GM12878 (cell line): ENCODE results near the gene ALCAM. TPM values are rescaled to one million over a fixed set of nuclear protein-coding genes. Genes with fewer than 3 reads are reported as not detected.

Experiments
- BRCA1 ChIP-seq: IDR thresholded peaks from 2 replicates; pipeline ENCODE4 v1.6.1; 2011; ENCODE audit warnings: low read depth, low read length, improper control_type of control experiment
- EP300 ChIP-seq, 2 experiments: fragments of 150-350 bp in 1 of 2; IDR thresholded peaks; 2 replicates each; pipeline ENCODE4 v1.6.1; 2011 to 2012; ENCODE audit warnings: low read depth in 2 of 2, low read length in 2 of 2, borderline replicate concordance in 1 of 2, improper control_type of control experiment in 1 of 2, inconsistent platforms in 1 of 2; ENCODE audit not compliant: control insufficient read depth in 1 of 2
- ESRRA ChIP-seq: IDR thresholded peaks from 2 replicates; pipeline ENCODE4 v1.6.1; 2012; ENCODE audit warnings: mild to moderate bottlenecking, low read length, improper control_type of control experiment
- ETV6 ChIP-seq, 2 experiments: fragments of 450-650 bp in 1 of 2; IDR thresholded peaks in 1 of 2; conservative IDR thresholded peaks in 1 of 2; 2 replicates each; pipeline ENCODE4 v1.6.1; 2014; ENCODE audit warnings: antibody characterized with exemption in 1 of 2, borderline replicate concordance in 1 of 2, low read depth in 1 of 2, mild to moderate bottlenecking in 1 of 2, moderate library complexity in 1 of 2
- EZH2 ChIP-seq: IDR thresholded peaks from 2 replicates; pipeline ENCODE4 v1.6.1; 2012; ENCODE audit warnings: low read depth, mild to moderate bottlenecking, control low read depth, inconsistent platforms, low read length, borderline replicate concordance; ENCODE audit not compliant: control insufficient read depth
- FOXM1 ChIP-seq: IDR thresholded peaks from 2 replicates; pipeline ENCODE4 v1.6.1; 2012; ENCODE audit warnings: low read depth, mild to moderate bottlenecking, inconsistent platforms, low read length, moderate library complexity
- KAT2A ChIP-seq: conservative IDR thresholded peaks from 2 replicates; pipeline ENCODE4 v1.6.1; 2011; ENCODE audit warnings: low read depth, low read length; ENCODE audit not compliant: control insufficient read depth
- MEF2A ChIP-seq: IDR thresholded peaks from 2 replicates; pipeline ENCODE4 v1.6.1; 2011; ENCODE audit warnings: low read depth, mild to moderate bottlenecking, low read length, moderate library complexity; ENCODE audit not compliant: insufficient read depth
- NFXL1 ChIP-seq: fragments of 450-650 bp; IDR thresholded peaks from 2 replicates; pipeline ENCODE4 v1.6.1; 2017; ENCODE audit warnings: antibody characterized with exemption, mild to moderate bottlenecking, borderline replicate concordance
- RUNX3 ChIP-seq: IDR thresholded peaks from 2 replicates; pipeline ENCODE4 v1.6.1; 2012; ENCODE audit warnings: low read length, inconsistent platforms
- STAT3 ChIP-seq: IDR thresholded peaks from 2 replicates; pipeline ENCODE4 v1.6.1; 2011; ENCODE audit warnings: low read depth, low read length, improper control_type of control experiment
- SUZ12 ChIP-seq: fragments of 200-600 bp; sonication (generic); IDR thresholded peaks from one replicate; pipeline ENCODE4 v1.6.1; 2018; ENCODE audit warnings: antibody characterized with exemption, mild to moderate bottlenecking; ENCODE audit not compliant: unreplicated experiment
- TAF1 ChIP-seq: IDR thresholded peaks from 2 replicates; pipeline ENCODE4 v1.6.1; 2011; ENCODE audit warnings: mild to moderate bottlenecking, low read depth, low read length, borderline replicate concordance
- ZBED1 ChIP-seq: IDR thresholded peaks from 2 replicates; pipeline ENCODE4 v1.6.1; 2016; ENCODE audit warnings: borderline replicate concordance
- polyA plus RNA-seq, 11 experiments: library from polyadenylated mRNA; depleted of rRNA in 4 of 11; unstranded in 6 of 11; stranded (reverse) in 5 of 11; fragments of >200 nt; fragmentation: Nextera tagmentation in 4 of 11; fragmentation: Illumina TruSeq in 1 of 11; extraction: Ambion mirVana in 4 of 11; extraction: Trizol in 1 of 11; gene quantifications; 1 replicate in 1 of 11; 2 replicates in 10 of 11; pipeline versions ENCODE4 v1.2.1 to v1.2.3, GENCODE V29; 2011 to 2016; ENCODE audit warnings: inconsistent platforms in 2 of 11, missing spikeins in 2 of 11, low read depth in 1 of 11
- total RNA-seq, 4 experiments: library from RNA; depleted of rRNA in 3 of 4; stranded (reverse); fragments of >200 nt in 3 of 4; fragmentation: Illumina TruSeq in 1 of 4; extraction: Trizol in 1 of 4; gene quantifications; 2 replicates each; pipeline versions ENCODE4 v1.2.1 to v1.2.3, GENCODE V29; 2013 to 2021
- TF ChIP-seq, protein P1 (sequence below): fragments of 450-650 bp; IDR thresholded peaks from 2 replicates; pipeline ENCODE4 v1.6.1; 2016; ENCODE audit warnings: mild to moderate bottlenecking
- TF ChIP-seq, protein P2 (sequence below): fragments of 450-650 bp; IDR thresholded peaks from 2 replicates; pipeline ENCODE4 v1.6.1; 2017; ENCODE audit warnings: mild to moderate bottlenecking, low read depth, inconsistent platforms; ENCODE audit not compliant: poor library complexity, severe bottlenecking
- TF ChIP-seq, protein P3 (sequence below): IDR thresholded peaks from 2 replicates; pipeline ENCODE4 v1.6.1; 2012; ENCODE audit warnings: low read depth, low read length, improper control_type of control experiment
- TF ChIP-seq, protein P4 (sequence below): fragments of 450-650 bp; IDR thresholded peaks from 2 replicates; pipeline ENCODE4 v1.6.1; 2017; ENCODE audit warnings: mild to moderate bottlenecking
- TF ChIP-seq, protein P5 (sequence below): IDR thresholded peaks from 2 replicates; pipeline ENCODE4 v1.6.1; 2012; ENCODE audit warnings: low read depth, low read length, improper control_type of control experiment

Gene ALCAM
- total and polyA plus RNA-seq, 10 of the 15 experiments (the other 5 are each of a cell fraction or from before 2014, with no cell fraction given) = 12.2 to 54.2 (median 32.6) TPM

DNA sequence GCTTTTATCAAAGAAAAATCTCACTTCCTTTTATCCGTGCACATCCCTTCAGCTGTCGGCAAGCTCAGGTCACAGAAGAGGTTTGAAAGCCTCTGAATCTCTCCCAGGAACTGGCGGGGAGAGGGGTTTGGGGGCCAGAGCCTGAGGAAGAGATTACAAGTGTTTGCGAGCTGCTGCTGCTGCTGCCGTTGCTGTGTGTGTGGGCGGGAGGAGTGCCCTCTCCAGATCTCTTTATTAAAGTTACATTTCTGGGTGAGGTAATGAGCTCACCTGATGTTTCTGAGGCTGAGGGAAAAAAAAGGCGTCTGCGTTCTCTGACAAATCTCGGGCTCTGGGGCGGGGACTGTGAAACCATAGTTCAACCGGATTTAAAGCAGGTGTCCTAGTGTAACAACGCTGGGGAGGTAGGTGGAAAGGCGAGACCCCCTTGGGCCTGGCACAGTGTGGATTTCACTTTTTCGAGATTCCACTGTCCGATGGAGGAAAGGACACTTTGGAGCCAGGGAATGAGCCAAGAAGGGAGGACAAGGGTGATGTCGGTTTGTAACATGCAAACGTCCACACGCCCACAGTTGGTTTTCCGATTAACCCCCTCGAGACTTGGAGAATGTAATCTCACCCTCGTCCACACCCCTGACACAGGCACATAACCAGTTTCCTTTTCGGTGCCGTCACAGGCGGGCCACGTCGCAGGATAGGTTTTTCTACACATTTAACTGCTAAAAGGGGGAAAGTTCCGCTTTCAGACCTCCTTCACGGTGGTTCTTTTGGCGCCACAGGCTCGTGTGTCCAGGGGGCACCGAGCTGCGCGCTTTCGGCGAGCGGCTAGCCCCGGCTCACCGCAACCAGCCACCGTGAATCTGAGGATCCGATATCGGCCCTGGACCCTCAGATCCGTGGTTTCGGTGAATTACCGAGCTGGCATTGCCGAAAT lies 2.1 kb downstream of the ALCAM start (continued):
- TF ChIP-seq SUZ12 = no peak
- TF ChIP-seq RUNX3 = peak; percentile 63
- no peak for TF ChIP-seq NFXL1
- TF ChIP-seq ETV6 (conservative IDR thresholded peaks at IDR 0.05 in 1 of 2, IDR thresholded peaks at IDR 0.05 in 1 of 2; ENCODE audit: borderline replicate concordance in 1 of 2, low read depth in 1 of 2) = peak in 1 of 2 experiments; percentile 52; a peak in 1 of 4 replicates
- TF ChIP-seq, protein P1, sequence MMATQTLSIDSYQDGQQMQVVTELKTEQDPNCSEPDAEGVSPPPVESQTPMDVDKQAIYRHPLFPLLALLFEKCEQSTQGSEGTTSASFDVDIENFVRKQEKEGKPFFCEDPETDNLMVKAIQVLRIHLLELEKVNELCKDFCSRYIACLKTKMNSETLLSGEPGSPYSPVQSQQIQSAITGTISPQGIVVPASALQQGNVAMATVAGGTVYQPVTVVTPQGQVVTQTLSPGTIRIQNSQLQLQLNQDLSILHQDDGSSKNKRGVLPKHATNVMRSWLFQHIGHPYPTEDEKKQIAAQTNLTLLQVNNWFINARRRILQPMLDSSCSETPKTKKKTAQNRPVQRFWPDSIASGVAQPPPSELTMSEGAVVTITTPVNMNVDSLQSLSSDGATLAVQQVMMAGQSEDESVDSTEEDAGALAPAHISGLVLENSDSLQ = no peak
- no peak for TF ChIP-seq ESRRA
- TF ChIP-seq, protein P2, sequence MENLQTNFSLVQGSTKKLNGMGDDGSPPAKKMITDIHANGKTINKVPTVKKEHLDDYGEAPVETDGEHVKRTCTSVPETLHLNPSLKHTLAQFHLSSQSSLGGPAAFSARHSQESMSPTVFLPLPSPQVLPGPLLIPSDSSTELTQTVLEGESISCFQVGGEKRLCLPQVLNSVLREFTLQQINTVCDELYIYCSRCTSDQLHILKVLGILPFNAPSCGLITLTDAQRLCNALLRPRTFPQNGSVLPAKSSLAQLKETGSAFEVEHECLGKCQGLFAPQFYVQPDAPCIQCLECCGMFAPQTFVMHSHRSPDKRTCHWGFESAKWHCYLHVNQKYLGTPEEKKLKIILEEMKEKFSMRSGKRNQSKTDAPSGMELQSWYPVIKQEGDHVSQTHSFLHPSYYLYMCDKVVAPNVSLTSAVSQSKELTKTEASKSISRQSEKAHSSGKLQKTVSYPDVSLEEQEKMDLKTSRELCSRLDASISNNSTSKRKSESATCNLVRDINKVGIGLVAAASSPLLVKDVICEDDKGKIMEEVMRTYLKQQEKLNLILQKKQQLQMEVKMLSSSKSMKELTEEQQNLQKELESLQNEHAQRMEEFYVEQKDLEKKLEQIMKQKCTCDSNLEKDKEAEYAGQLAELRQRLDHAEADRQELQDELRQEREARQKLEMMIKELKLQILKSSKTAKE = no peak
- TF ChIP-seq ZBED1 = no peak; the same call in 1 of the 2 replicates
- TF ChIP-seq EP300 (IDR thresholded peaks at IDR 0.05; ENCODE audit: borderline replicate concordance in 1 of 2, control insufficient read depth in 1 of 2, low read depth in 2 of 2, low read length in 2 of 2) = peak; percentile 17 to 42; a peak in 3 of 4 replicates
- TF ChIP-seq, protein P3, sequence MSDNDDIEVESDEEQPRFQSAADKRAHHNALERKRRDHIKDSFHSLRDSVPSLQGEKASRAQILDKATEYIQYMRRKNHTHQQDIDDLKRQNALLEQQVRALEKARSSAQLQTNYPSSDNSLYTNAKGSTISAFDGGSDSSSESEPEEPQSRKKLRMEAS = no peak
- TF ChIP-seq STAT3 = no peak
- TF ChIP-seq BRCA1 = no peak
- TF ChIP-seq, protein P4, sequence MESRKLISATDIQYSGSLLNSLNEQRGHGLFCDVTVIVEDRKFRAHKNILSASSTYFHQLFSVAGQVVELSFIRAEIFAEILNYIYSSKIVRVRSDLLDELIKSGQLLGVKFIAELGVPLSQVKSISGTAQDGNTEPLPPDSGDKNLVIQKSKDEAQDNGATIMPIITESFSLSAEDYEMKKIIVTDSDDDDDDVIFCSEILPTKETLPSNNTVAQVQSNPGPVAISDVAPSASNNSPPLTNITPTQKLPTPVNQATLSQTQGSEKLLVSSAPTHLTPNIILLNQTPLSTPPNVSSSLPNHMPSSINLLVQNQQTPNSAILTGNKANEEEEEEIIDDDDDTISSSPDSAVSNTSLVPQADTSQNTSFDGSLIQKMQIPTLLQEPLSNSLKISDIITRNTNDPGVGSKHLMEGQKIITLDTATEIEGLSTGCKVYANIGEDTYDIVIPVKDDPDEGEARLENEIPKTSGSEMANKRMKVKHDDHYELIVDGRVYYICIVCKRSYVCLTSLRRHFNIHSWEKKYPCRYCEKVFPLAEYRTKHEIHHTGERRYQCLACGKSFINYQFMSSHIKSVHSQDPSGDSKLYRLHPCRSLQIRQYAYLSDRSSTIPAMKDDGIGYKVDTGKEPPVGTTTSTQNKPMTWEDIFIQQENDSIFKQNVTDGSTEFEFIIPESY = no peak
- no peak for TF ChIP-seq KAT2A
- TF ChIP-seq, protein P5, sequence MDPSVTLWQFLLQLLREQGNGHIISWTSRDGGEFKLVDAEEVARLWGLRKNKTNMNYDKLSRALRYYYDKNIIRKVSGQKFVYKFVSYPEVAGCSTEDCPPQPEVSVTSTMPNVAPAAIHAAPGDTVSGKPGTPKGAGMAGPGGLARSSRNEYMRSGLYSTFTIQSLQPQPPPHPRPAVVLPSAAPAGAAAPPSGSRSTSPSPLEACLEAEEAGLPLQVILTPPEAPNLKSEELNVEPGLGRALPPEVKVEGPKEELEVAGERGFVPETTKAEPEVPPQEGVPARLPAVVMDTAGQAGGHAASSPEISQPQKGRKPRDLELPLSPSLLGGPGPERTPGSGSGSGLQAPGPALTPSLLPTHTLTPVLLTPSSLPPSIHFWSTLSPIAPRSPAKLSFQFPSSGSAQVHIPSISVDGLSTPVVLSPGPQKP = no peak
- TF ChIP-seq EZH2 = no peak
- no peak for TF ChIP-seq FOXM1
- no peak for TF ChIP-seq MEF2A
- peak; percentile 37; the same call in 1 of the 2 replicates for TF ChIP-seq TAF1
